HL-60 (cell line): ENCODE data around the gene FBLL1.

Experiments used
- DNase-seq, 2 experiments: peaks; one replicate each; pipeline ENCODE4 v3.0.0-alpha.2; 2010 to 2020; ENCODE audit warnings: low read depth in 1 of 2, low spot score in 1 of 2
- H3K27ac ChIP-seq: fragments of 250-450 bp; sonication (Bioruptor Pico); replicated peaks from 2 replicates; pipeline ENCODE4 v1.5.1; 2020; ENCODE audit warnings: mild to moderate bottlenecking, moderate library complexity
- H3K27me3 ChIP-seq: fragments of 250-450 bp; sonication (Bioruptor Pico); 2 replicates; pipeline ENCODE4 v1.5.1; 2021; ENCODE audit warnings: mild to moderate bottlenecking, moderate library complexity; ENCODE audit not compliant: insufficient read depth, poor library complexity, severe bottlenecking
- H3K4me3 ChIP-seq: replicated peaks from 2 replicates; pipeline ENCODE4 v1.5.1; 2011; ENCODE audit warnings: mild to moderate bottlenecking, control low read depth, low read length; ENCODE audit not compliant: insufficient read depth
- GABPA ChIP-seq: IDR thresholded peaks from 2 replicates; pipeline ENCODE4 v1.6.1; 2012; ENCODE audit warnings: low read depth
- POLR2AphosphoS5 ChIP-seq: IDR thresholded peaks from 2 replicates; pipeline ENCODE4 v1.6.1; 2012; ENCODE audit warnings: low read depth
- SPI1 ChIP-seq: IDR thresholded peaks from 2 replicates; pipeline ENCODE4 v1.6.1; 2012; ENCODE audit warnings: low read depth, mild to moderate bottlenecking, borderline replicate concordance
- TF ChIP-seq, protein P1 (sequence below): IDR thresholded peaks from 2 replicates; pipeline ENCODE4 v1.6.1; 2012; ENCODE audit warnings: low read depth; ENCODE audit not compliant: insufficient replicate concordance
- TF ChIP-seq, protein P2 (sequence below): IDR thresholded peaks from one replicate; pipeline ENCODE4 v1.5.1; 2011; ENCODE audit warnings: low read length, control low read depth, inconsistent platforms; ENCODE audit not compliant: insufficient read depth

Gene FBLL1

GRCh38 chr5:168562279-168562678 lies 33.2 kb downstream of the FBLL1 start:
- Histone ChIP-seq H3K27ac (no peak overlapping the region), H3K4me3 (no peak overlapping the region), H3K27me3 (no peaks in the 10 kb centered on the region)
- no peak for DNase-seq
- no peak for TF ChIP-seq POLR2AphosphoS5
- TF ChIP-seq, protein P1, sequence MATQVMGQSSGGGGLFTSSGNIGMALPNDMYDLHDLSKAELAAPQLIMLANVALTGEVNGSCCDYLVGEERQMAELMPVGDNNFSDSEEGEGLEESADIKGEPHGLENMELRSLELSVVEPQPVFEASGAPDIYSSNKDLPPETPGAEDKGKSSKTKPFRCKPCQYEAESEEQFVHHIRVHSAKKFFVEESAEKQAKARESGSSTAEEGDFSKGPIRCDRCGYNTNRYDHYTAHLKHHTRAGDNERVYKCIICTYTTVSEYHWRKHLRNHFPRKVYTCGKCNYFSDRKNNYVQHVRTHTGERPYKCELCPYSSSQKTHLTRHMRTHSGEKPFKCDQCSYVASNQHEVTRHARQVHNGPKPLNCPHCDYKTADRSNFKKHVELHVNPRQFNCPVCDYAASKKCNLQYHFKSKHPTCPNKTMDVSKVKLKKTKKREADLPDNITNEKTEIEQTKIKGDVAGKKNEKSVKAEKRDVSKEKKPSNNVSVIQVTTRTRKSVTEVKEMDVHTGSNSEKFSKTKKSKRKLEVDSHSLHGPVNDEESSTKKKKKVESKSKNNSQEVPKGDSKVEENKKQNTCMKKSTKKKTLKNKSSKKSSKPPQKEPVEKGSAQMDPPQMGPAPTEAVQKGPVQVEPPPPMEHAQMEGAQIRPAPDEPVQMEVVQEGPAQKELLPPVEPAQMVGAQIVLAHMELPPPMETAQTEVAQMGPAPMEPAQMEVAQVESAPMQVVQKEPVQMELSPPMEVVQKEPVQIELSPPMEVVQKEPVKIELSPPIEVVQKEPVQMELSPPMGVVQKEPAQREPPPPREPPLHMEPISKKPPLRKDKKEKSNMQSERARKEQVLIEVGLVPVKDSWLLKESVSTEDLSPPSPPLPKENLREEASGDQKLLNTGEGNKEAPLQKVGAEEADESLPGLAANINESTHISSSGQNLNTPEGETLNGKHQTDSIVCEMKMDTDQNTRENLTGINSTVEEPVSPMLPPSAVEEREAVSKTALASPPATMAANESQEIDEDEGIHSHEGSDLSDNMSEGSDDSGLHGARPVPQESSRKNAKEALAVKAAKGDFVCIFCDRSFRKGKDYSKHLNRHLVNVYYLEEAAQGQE: no peak
- TF ChIP-seq, protein P2, sequence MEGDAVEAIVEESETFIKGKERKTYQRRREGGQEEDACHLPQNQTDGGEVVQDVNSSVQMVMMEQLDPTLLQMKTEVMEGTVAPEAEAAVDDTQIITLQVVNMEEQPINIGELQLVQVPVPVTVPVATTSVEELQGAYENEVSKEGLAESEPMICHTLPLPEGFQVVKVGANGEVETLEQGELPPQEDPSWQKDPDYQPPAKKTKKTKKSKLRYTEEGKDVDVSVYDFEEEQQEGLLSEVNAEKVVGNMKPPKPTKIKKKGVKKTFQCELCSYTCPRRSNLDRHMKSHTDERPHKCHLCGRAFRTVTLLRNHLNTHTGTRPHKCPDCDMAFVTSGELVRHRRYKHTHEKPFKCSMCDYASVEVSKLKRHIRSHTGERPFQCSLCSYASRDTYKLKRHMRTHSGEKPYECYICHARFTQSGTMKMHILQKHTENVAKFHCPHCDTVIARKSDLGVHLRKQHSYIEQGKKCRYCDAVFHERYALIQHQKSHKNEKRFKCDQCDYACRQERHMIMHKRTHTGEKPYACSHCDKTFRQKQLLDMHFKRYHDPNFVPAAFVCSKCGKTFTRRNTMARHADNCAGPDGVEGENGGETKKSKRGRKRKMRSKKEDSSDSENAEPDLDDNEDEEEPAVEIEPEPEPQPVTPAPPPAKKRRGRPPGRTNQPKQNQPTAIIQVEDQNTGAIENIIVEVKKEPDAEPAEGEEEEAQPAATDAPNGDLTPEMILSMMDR: no peak
- no peak for TF ChIP-seq GABPA
- no peak for TF ChIP-seq SPI1

GRCh38 chr5:168563959-168564358 lies 34.9 kb downstream of the FBLL1 start:
- no peak for DNase-seq
- Histone ChIP-seq H3K27me3 (no peaks in the 10 kb centered on the region), H3K27ac (no peak overlapping the region), H3K4me3 (no peak overlapping the region)
- TF ChIP-seq POLR2AphosphoS5 (no peak), GABPA (no peak), SPI1 (no peak)
- TF ChIP-seq, protein P2: no peak
- TF ChIP-seq, protein P1: no peak

DNA sequence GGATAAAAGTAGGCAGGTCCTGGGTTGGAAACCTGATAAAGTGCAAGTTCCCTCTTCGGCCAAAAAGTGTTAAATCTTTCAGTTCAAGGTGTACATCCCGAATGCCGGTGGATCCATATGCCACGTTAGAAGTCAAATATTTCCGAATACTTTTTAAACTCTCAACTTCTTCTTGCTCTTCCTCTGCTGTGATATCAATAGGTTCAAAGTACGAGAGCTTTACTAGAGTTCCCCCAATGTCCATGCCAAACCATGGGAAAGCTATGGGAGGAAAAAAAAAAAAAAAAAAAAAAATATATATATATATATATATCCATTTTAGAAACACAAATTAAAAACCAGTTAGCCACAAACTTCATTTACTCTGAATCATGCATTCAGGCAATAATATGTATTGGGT lies 39.6 kb downstream of the FBLL1 start:
- H3K27ac ChIP-seq: no peak overlapping the region
- TF ChIP-seq SPI1: no peak
- TF ChIP-seq, protein P2: no peak
- TF ChIP-seq POLR2AphosphoS5: no peak
- TF ChIP-seq, protein P1: no peak
- no peak for TF ChIP-seq GABPA
- no peak for DNase-seq
- no peaks in the 10 kb centered on the region for H3K27me3 ChIP-seq
- H3K4me3 ChIP-seq: no peak overlapping the region
